CD4-positive, alpha-beta memory T cell (primary cell): ENCODE results near the gene SAPCD1. TPM values are rescaled to one million over a fixed set of nuclear protein-coding genes. Genes with fewer than 3 reads are reported as not detected.
A peak's percentile ranks its signal among the peaks of the same experiment; 100 is the strongest.
"Not testable (repeated sequence)": the region's sequence is repeated elsewhere in the genome, so short reads cannot be mapped to it uniquely, and the experiment has no call there.

ENCODE experiments used
- CTCF ChIA-PET: fragments of 350-600 bp; sonication (Branson Sonifier 250); formaldehyde crosslinking; loops from one replicate; lab custom pipeline; 2021; ENCODE audit warnings: inconsistent platforms; ENCODE audit not compliant: partially characterized antibody; lab: Charles Lee
- POLR2A ChIA-PET: fragments of 350-600 bp; sonication (Branson Sonifier 250); formaldehyde crosslinking; loops from one replicate; lab custom pipeline; 2021; ENCODE audit not compliant: partially characterized antibody; lab: Charles Lee
- DNase-seq, 5 donors: peaks; one replicate each; pipeline versions ENCODE4 v3.0.0 to v3.0.0-alpha.2; 2020 to 2022; ENCODE audit warnings: mixed read lengths in 1 of 5
- H3K27ac ChIP-seq: one replicate; pipeline ENCODE4 v1.7.0; 2013; ENCODE audit warnings: low read depth, low read length
- H3K27me3 ChIP-seq: 2 replicates; pipeline ENCODE4 v1.7.0; 2013; ENCODE audit warnings: mild to moderate bottlenecking, low read length, moderate library complexity; ENCODE audit not compliant: insufficient read depth
- H3K36me3 ChIP-seq: 2 replicates; pipeline ENCODE4 v1.7.0; 2013; ENCODE audit warnings: mild to moderate bottlenecking, low read length, moderate library complexity; ENCODE audit not compliant: insufficient read depth
- H3K4me1 ChIP-seq: 2 replicates; pipeline ENCODE4 v1.7.0; 2013; ENCODE audit warnings: mild to moderate bottlenecking, low read length, moderate library complexity; ENCODE audit not compliant: insufficient read depth
- H3K4me3 ChIP-seq, 2 donors: one replicate each; pipeline ENCODE4 v1.7.0; 2013; ENCODE audit warnings: low read length in 2 of 2, mild to moderate bottlenecking in 1 of 2
- H3K9me3 ChIP-seq, 2 donors: one replicate each; pipeline ENCODE4 v1.7.0; 2013; ENCODE audit warnings: low read length in 2 of 2, control low read depth in 1 of 2; ENCODE audit not compliant: control insufficient read depth in 1 of 2
- H3K27ac Mint-ChIP-seq, 7 donors: one replicate each; pipeline ENCODE4 v1.8.0; 2020 to 2021; ENCODE audit warnings: mixed read lengths in 7 of 7, mild to moderate bottlenecking in 6 of 7, inconsistent platforms in 3 of 7, moderate library complexity in 3 of 7
- H3K27me3 Mint-ChIP-seq, 2 donors: one replicate each; pipeline ENCODE4 v1.8.0; 2020 to 2021; ENCODE audit warnings: mixed read lengths in 2 of 2
- H3K36me3 Mint-ChIP-seq, 2 donors: one replicate each; pipeline ENCODE4 v1.8.0; 2020 to 2021; ENCODE audit warnings: mixed read lengths in 2 of 2, inconsistent platforms in 1 of 2, mild to moderate bottlenecking in 1 of 2
- H3K4me1 Mint-ChIP-seq, 4 donors: one replicate each; pipeline ENCODE4 v1.8.0; 2020 to 2021; ENCODE audit warnings: mixed read lengths in 4 of 4, mild to moderate bottlenecking in 1 of 4
- H3K4me3 Mint-ChIP-seq, 8 donors: one replicate each; pipeline ENCODE4 v1.8.0; 2020 to 2021; ENCODE audit warnings: mixed read lengths in 8 of 8, mild to moderate bottlenecking in 7 of 8, moderate library complexity in 6 of 8, inconsistent platforms in 3 of 8
- H3K9me3 Mint-ChIP-seq, 8 donors: one replicate each; pipeline ENCODE4 v1.8.0; 2020 to 2021; ENCODE audit warnings: mixed read lengths in 8 of 8, mild to moderate bottlenecking in 5 of 8, inconsistent platforms in 3 of 8, moderate library complexity in 1 of 8
- intact Hi-C: fragments of 100-400 bp; cut with micrococcal nuclease; formaldehyde crosslinking; loops from one replicate; pipeline ENCODE4 v1.15.1; 2023
- polyA plus RNA-seq, 2 donors: library from polyadenylated mRNA; unstranded; fragments of 300-500 nt; fragmentation: Illumina TruSeq; gene quantifications; one replicate each; pipeline ENCODE4 v1.2.3, GENCODE V29; 2021
- total RNA-seq, 2 experiments: library from RNA; stranded (reverse); gene quantifications; one replicate each; pipeline ENCODE4 v1.2.3, GENCODE V29; 2021

Gene SAPCD1
- total and polyA plus RNA-seq, 4 experiments from 2014 or later, result 0.89 to 3.7 (median 2.7) TPM; not detected in 1

DNA sequence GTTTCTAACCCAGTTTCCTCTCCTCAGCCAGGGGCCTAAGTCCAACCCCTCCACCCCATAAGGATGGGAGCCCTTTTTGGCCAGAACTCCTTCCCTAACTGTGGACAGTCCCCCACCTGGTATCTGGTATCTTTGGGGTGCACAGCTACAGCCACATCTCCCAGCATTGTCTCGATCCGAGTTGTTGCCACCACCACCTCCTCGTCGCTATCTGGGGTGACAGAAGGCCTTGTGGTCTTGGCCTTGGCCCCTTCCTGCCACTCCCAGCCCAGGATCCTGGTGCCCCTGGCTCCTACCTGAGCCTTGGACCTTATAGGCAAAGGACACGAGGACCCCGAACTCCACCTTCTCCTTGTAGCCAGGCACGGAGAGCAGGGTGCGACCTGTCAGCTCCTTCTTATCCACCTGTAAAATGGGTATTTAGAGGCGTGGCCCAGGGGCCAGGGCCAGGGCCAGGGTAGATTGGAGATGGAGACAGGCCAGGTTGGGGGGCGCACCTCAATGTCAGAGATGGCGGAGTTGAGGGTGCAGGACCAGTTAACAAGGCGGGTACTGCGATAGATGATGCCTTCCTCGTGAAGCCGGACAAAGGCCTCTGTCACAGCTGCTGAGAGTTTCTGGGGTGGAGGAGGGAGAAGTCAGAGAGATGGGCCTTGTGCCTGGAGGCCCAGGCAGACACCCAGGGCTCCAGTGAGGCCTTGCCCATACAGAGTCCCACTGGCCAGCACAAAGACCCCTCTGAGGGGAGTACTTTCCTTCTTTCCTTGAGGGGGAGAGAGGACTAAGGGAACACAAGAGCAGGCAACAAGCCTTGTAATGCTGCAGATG lies 21.9 kb downstream of the SAPCD1 start:
- Mint-ChIP-seq H3K36me3 (peaks cover 20 to 37% of the 10 kb centered on the region in 2 donors), H3K4me3 (no peak overlapping the region), H3K4me1 (peaks cover 0 to 2% (median under 1%) of the 10 kb centered on the region in 4 donors), H3K27ac (peak overlapping the region in 4 of 7 donors; percentile 36 to 52 (median 44)), H3K9me3 (no peaks in the 10 kb centered on the region), H3K27me3 (no peaks in the 10 kb centered on the region)
- ChIA-PET CTCF (no interaction called here), POLR2A (interaction anchor here (1.1 to 2.4 kb wide), 4 partner anchors 10 to 47 kb away, joined by 3 to 7 read pairs (median 6); partner anchors contain the start of gene MSH5)
- no peak overlapping the region for H3K27ac ChIP-seq
- H3K4me3 ChIP-seq, result no peak overlapping the region
- H3K36me3 ChIP-seq, result peaks cover 44% of the 10 kb centered on the region
- H3K4me1 ChIP-seq, result no peaks in the 10 kb centered on the region
- DNase-seq, result no peak
- H3K27me3 ChIP-seq, result no peaks in the 10 kb centered on the region
- intact Hi-C loops, result no loop called here
- no peaks in the 10 kb centered on the region for H3K9me3 ChIP-seq

DNA sequence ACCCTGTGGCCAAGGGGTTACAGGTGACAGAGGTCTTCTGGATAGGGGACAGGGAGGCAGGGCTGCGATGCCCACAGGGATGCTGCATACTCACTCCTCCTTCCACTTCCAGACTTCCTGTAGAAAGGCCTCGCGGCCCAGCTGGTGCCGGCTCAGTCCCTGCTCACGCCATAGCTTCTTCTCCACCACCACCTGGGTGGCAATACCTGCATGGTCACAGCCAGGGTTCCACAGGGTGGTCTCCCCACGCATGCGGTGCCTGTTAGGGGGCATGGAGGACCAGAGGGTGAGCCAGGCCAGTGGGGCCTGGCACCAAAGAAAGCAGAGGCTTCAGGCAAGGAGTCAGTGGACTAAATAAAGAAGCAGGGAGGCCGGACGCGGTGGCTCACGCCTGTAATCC lies 23.0 kb downstream of the SAPCD1 start:
- Histone ChIP-seq H3K9me3 (no peaks in the 10 kb centered on the region), H3K4me3 (no peak overlapping the region), H3K27me3 (no peaks in the 10 kb centered on the region), H3K4me1 (no peaks in the 10 kb centered on the region), H3K36me3 (peaks cover 38% of the 10 kb centered on the region), H3K27ac (no peak overlapping the region)
- peaks cover 1 to 4% (median 3%) of the 10 kb centered on the region in 4 donors for H3K4me1 Mint-ChIP-seq
- no peak overlapping the region for H3K4me3 Mint-ChIP-seq
- no peak overlapping the region for H3K27ac Mint-ChIP-seq
- DNase-seq, result no peak
- POLR2A ChIA-PET, result interaction anchor here (0.9 to 2.4 kb wide), 3 partner anchors 25 to 48 kb away, joined by 3 to 7 read pairs (median 3); partner anchors contain the start of gene MSH5
- no peaks in the 10 kb centered on the region for H3K9me3 Mint-ChIP-seq
- H3K36me3 Mint-ChIP-seq, result peaks cover 22 to 30% of the 10 kb centered on the region in 2 donors
- CTCF ChIA-PET, result interaction anchor here (4.1 kb wide), 1 partner anchor 15 kb away, joined by 17 read pairs; no protein-coding TSS in a partner anchor
- intact Hi-C loops, result no loop called here
- H3K27me3 Mint-ChIP-seq, result no peaks in the 10 kb centered on the region

DNA sequence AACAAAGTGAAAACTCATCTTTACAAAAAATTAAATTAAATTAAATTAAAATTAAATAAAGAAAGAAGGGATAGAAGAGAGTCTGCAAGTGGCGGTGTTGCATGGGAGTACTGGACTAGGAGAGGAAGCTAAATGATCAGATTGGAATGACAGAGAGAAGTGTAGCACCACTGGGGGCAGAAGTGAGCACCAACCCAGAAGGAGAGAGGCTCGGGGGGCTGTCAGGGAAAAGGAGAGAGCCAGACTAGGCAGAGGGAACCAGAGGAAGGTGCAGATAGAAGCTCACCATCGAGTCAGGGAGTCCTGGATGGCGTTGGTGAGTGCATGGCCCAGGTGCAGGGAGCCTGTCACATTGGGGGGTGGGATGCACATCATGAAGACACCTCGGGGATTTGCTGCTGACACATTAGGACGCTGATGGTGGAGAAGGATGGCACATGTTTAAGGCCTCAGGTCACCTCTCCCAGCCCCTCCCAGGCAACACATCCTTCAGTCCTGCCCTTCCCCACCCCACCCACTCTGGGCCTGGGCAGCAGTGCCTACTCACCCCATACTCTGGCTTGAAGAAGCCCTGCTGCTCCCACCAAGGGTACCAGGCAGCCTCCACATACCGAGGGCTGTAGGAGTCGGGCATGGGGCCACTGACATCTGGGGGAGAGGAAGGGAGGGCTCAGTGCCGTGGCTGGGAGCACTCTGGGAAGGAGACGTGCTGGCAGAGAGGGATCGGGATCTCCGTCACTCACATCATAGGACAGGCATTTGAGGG lies 29.1 kb downstream of the SAPCD1 start:
- CTCF ChIA-PET, result interaction anchor here (0.7 to 3.4 kb wide), 10 partner anchors 15 to 64 kb away, joined by 3 to 15 read pairs (median 4); partner anchors contain the start of genes CLIC1, DDAH2, LSM2 and MSH5
- Histone ChIP-seq H3K27me3 (no peaks in the 10 kb centered on the region), H3K4me3 (no peak overlapping the region), H3K4me1 (peaks cover 32% of the 10 kb centered on the region), H3K36me3 (peaks cover 6% of the 10 kb centered on the region), H3K9me3 (no peaks in the 10 kb centered on the region), H3K27ac (peak overlapping the region; percentile 21)
- POLR2A ChIA-PET, result interaction anchor here (0.9 to 1.2 kb wide), 2 partner anchors 14 to 15 kb away, joined by 4 to 6 read pairs; partner anchors contain the start of genes LSM2 and VWA7
- peaks cover 14 to 30% of the 10 kb centered on the region in 2 donors for H3K36me3 Mint-ChIP-seq
- peaks cover 16 to 48% (median 25%) of the 10 kb centered on the region in 4 donors for H3K4me1 Mint-ChIP-seq
- H3K9me3 Mint-ChIP-seq, result no peaks in the 10 kb centered on the region
- peak overlapping the region in 1 of 8 donors; percentile 21 for H3K4me3 Mint-ChIP-seq
- intact Hi-C loops, result no loop called here
- H3K27ac Mint-ChIP-seq, result peak overlapping the region in 6 of 7 donors; percentile 5 to 79 (median 46)
- no peak for DNase-seq
- H3K27me3 Mint-ChIP-seq, result no peaks in the 10 kb centered on the region

DNA sequence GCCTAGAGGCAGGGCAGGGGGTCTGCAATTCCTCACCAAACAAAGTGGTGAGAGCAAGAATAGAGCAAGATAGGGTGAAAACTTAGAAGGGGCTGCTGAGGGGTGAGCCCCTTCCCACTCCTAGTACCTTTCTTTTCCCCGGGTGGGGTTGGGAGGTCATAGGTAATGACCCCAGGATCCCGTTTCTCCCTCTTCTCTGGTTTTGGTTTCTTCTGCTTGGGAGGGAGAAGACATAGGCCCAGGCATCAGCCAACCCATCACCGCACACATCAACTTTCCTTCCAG lies 29.6 kb downstream of the SAPCD1 start:
- Mint-ChIP-seq H3K27ac (peak overlapping the region in 4 of 7 donors; percentile 14 to 60 (median 24)), H3K36me3 (peaks cover 14 to 30% of the 10 kb centered on the region in 2 donors), H3K4me3 (no peak overlapping the region), H3K4me1 (peaks cover 18 to 53% (median 28%) of the 10 kb centered on the region in 4 donors), H3K9me3 (no peaks in the 10 kb centered on the region), H3K27me3 (no peaks in the 10 kb centered on the region)
- Histone ChIP-seq H3K4me1 (peaks cover 38% of the 10 kb centered on the region), H3K27ac (no peak overlapping the region), H3K36me3 (peaks cover 6% of the 10 kb centered on the region), H3K27me3 (no peaks in the 10 kb centered on the region), H3K9me3 (no peaks in the 10 kb centered on the region), H3K4me3 (no peak overlapping the region)
- ChIA-PET POLR2A (interaction anchor here (1.2 kb wide), 1 partner anchor 14 kb away, joined by 4 read pairs; the partner anchor contains the start of gene VWA7), CTCF (interaction anchor here (0.7 to 3.4 kb wide), 6 partner anchors 14 to 65 kb away, joined by 3 to 11 read pairs (median 4); partner anchors contain the start of genes DDAH2 and LSM2)
- intact Hi-C loops, result no loop called here
- DNase-seq, result no peak

DNA sequence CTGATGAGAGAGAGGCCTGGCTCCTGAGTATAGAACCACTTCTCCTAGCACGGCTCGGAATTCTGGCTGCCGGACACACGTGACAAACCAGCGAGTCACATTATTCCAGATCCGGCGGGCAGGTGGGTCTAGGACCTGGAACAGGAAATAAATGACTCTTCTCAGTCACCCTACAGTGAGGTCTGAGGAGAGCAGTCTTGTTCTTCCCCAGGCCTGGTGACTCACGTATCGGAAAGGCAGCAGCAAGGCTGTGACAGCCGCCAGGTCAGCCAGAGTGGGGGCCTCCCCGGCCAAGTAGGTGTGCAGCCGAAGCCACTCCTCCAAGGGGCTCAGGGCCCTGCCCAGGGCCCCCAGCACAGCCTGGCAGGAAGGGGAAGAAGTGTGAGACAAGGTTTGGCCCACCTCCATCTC lies 30.3 kb downstream of the SAPCD1 start:
- no peaks in the 10 kb centered on the region for H3K9me3 ChIP-seq
- H3K9me3 Mint-ChIP-seq, result no peaks in the 10 kb centered on the region
- intact Hi-C loops, result no loop called here
- H3K27me3 Mint-ChIP-seq, result no peaks in the 10 kb centered on the region
- peaks cover 6% of the 10 kb centered on the region for H3K36me3 ChIP-seq
- ChIA-PET POLR2A (no interaction called here), CTCF (interaction anchor here (1.9 to 3.4 kb wide), 2 partner anchors 14 to 23 kb away, joined by 5 to 11 read pairs; partner anchors contain the start of gene LSM2)
- H3K36me3 Mint-ChIP-seq, result peaks cover 14 to 30% of the 10 kb centered on the region in 2 donors
- no peak overlapping the region for H3K4me3 Mint-ChIP-seq
- H3K27ac ChIP-seq, result no peak overlapping the region
- no peak overlapping the region for H3K4me3 ChIP-seq
- peaks cover 25 to 60% (median 36%) of the 10 kb centered on the region in 4 donors for H3K4me1 Mint-ChIP-seq
- H3K27me3 ChIP-seq, result no peaks in the 10 kb centered on the region
- H3K27ac Mint-ChIP-seq, result peak overlapping the region in 5 of 7 donors; percentile 36 to 68 (median 63)
- peaks cover 45% of the 10 kb centered on the region for H3K4me1 ChIP-seq
- no peak for DNase-seq

DNA sequence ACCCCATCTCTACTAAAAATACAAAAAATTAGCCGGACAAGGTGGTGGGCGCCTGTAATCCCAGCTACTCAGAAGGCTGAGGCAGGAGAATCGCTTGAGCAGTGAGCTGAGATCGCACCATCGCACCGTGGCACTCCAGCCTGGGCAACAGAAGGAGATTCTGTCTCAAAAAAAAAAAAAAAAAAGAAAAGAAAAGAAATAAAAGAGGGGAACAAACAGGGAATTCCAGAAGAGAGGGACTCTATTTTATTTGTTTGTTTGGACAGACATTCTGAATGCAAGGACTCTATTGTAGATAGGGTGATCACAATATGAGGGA lies 31.4 kb downstream of the SAPCD1 start:
- H3K4me1 Mint-ChIP-seq, result peaks cover 26 to 70% (median 41%) of the 10 kb centered on the region in 4 donors
- H3K4me1 ChIP-seq, result peaks cover 55% of the 10 kb centered on the region

More for the DNA sequence above, 31.4 kb downstream of the SAPCD1 start:
- DNase-seq, H3K36me3 ChIP-seq, H3K9me3 ChIP-seq, H3K9me3 Mint-ChIP-seq, H3K27me3 ChIP-seq, H3K4me3 ChIP-seq, CTCF ChIA-PET, H3K27me3 Mint-ChIP-seq: not testable (repeated sequence)
- peak overlapping the region; percentile 95 for H3K27ac ChIP-seq
- intact Hi-C loops, result loop anchor here (2.0 kb wide), 2 partner anchors 17 to 21 kb away; partner anchors contain the start of genes HSPA1A, HSPA1L and VWA7
- POLR2A ChIA-PET, result interaction anchor here (1.9 to 2.8 kb wide), 2 partner anchors 25 to 142 kb away, joined by 7 to 29 read pairs; partner anchors contain the start of gene BAG6
- peaks cover 14 to 30% of the 10 kb centered on the region in 2 donors for H3K36me3 Mint-ChIP-seq
- peak overlapping the region; percentile 62 to 87 (median 82) for H3K4me3 Mint-ChIP-seq
- H3K27ac Mint-ChIP-seq, result peak overlapping the region; percentile 58 to 97 (median 85)
